CD14-positive monocyte (primary cell): ENCODE measurements around the gene LGALS1. TPM values are rescaled to one million over a fixed set of nuclear protein-coding genes. Genes with fewer than 3 reads are reported as not detected.

Source experiments
- DNase-seq, 3 donors: peaks; one replicate each; pipeline ENCODE4 v3.0.0-alpha.2; 2011 to 2022
- H2AFZ ChIP-seq: 2 replicates; pipeline ENCODE4 v1.6.0; 2012; ENCODE audit warnings: mild to moderate bottlenecking, low read depth, low read length, inconsistent platforms; ENCODE audit not compliant: insufficient read depth, poor library complexity, severe bottlenecking
- H3K27ac ChIP-seq, 2 donors: 1 replicate in 1 of 2; 2 replicates in 1 of 2; pipeline ENCODE4 v1.5.1; 2012 to 2013; ENCODE audit warnings: low read length in 2 of 2, control low read depth in 1 of 2, inconsistent platforms in 1 of 2, low read depth in 1 of 2, mild to moderate bottlenecking in 1 of 2
- H3K27me3 ChIP-seq, 2 donors: one replicate each; pipeline versions ENCODE4 v1.6.0 to v1.6.1; 2011 to 2013; ENCODE audit warnings: low read length in 2 of 2; ENCODE audit not compliant: control insufficient read depth in 2 of 2, insufficient read depth in 2 of 2
- H3K36me3 ChIP-seq, 2 donors: replicated peaks in 1 of 2; 1 replicate in 1 of 2; 2 replicates in 1 of 2; pipeline versions ENCODE4 v1.5.1 to v1.6.1; 2012 to 2013; ENCODE audit warnings: low read length in 2 of 2, control low read depth in 1 of 2, inconsistent platforms in 1 of 2, mild to moderate bottlenecking in 1 of 2; ENCODE audit not compliant: insufficient read depth in 2 of 2, control insufficient read depth in 1 of 2
- H3K4me1 ChIP-seq, 2 donors: 1 replicate in 1 of 2; 2 replicates in 1 of 2; pipeline versions ENCODE4 v1.5.1 to v1.6.1; 2012 to 2013; ENCODE audit warnings: low read length in 2 of 2, control low read depth in 1 of 2, inconsistent platforms in 1 of 2, mild to moderate bottlenecking in 1 of 2, moderate library complexity in 1 of 2; ENCODE audit not compliant: insufficient read depth in 2 of 2, control insufficient read depth in 1 of 2
- H3K4me2 ChIP-seq: replicated peaks from 2 replicates; pipeline ENCODE3; 2012; ENCODE audit warnings: low read length, moderate library complexity, mild to moderate bottlenecking; ENCODE audit not compliant: poor library complexity, severe bottlenecking; ENCODE audit errors: extremely low read depth
- H3K4me3 ChIP-seq, 3 experiments: fragments of 200-600 bp in 1 of 3; sonication (generic) in 1 of 3; replicated peaks in 1 of 3; 1 replicate in 2 of 3; 2 replicates in 1 of 3; pipeline ENCODE4 v1.5.1; 2011 to 2013; ENCODE audit warnings: low read length in 3 of 3, mild to moderate bottlenecking in 3 of 3, control low read depth in 2 of 3, low read depth in 2 of 3, inconsistent platforms in 1 of 3, moderate library complexity in 1 of 3
- H3K79me2 ChIP-seq: 2 replicates; pipeline ENCODE4 v1.6.0; 2012; ENCODE audit warnings: mild to moderate bottlenecking, control low read depth, inconsistent platforms, low read length, moderate library complexity; ENCODE audit not compliant: insufficient read depth
- H3K9ac ChIP-seq: 2 replicates; pipeline ENCODE4 v1.6.0; 2017; ENCODE audit warnings: low read length, mild to moderate bottlenecking; ENCODE audit not compliant: insufficient read depth, poor library complexity, severe bottlenecking
- H3K9me3 ChIP-seq, 2 donors: replicated peaks in 1 of 2; 1 replicate in 1 of 2; 2 replicates in 1 of 2; pipeline versions ENCODE4 v1.5.1 to v1.6.1; 2012 to 2013; ENCODE audit warnings: low read length in 2 of 2, control low read depth in 1 of 2; ENCODE audit not compliant: control insufficient read depth in 1 of 2, insufficient read depth in 1 of 2
- H4K20me1 ChIP-seq: 2 replicates; pipeline ENCODE4 v1.6.0; 2012; ENCODE audit warnings: mild to moderate bottlenecking, low read length, control low read depth, moderate library complexity; ENCODE audit not compliant: insufficient read depth
- H3K27ac Mint-ChIP-seq, 7 donors: one replicate each; pipeline ENCODE4 v1.8.0; 2020; ENCODE audit warnings: mild to moderate bottlenecking in 7 of 7, mixed read lengths in 7 of 7, moderate library complexity in 6 of 7, inconsistent platforms in 2 of 7
- H3K27me3 Mint-ChIP-seq, 3 donors: one replicate each; pipeline ENCODE4 v1.8.0; 2021 to 2022; ENCODE audit warnings: low read depth in 3 of 3, mild to moderate bottlenecking in 3 of 3, mixed read lengths in 3 of 3, moderate library complexity in 3 of 3, inconsistent platforms in 1 of 3
- H3K36me3 Mint-ChIP-seq, 2 donors: one replicate each; pipeline ENCODE4 v1.8.0; 2020; ENCODE audit warnings: mixed read lengths in 2 of 2, inconsistent platforms in 1 of 2, mild to moderate bottlenecking in 1 of 2
- H3K4me1 Mint-ChIP-seq: one replicate; pipeline ENCODE4 v1.8.0; 2020; ENCODE audit warnings: mild to moderate bottlenecking, mixed read lengths
- H3K4me3 Mint-ChIP-seq, 2 donors: one replicate each; pipeline ENCODE4 v1.8.0; 2020; ENCODE audit warnings: mild to moderate bottlenecking in 2 of 2, mixed read lengths in 2 of 2, moderate library complexity in 1 of 2
- H3K9me3 Mint-ChIP-seq, 7 donors: one replicate each; pipeline ENCODE4 v1.8.0; 2020 to 2022; ENCODE audit warnings: mixed read lengths in 7 of 7, mild to moderate bottlenecking in 6 of 7, moderate library complexity in 6 of 7, inconsistent platforms in 2 of 7
- WGBS: methylation state at CpG from one replicate; pipeline ENCODE4 v1.1.5; 2013; ENCODE audit warnings: missing lambda C conversion rate; ENCODE audit not compliant: insufficient coverage; 5-methylcytosine and 5-hydroxymethylcytosine counted together
- intact Hi-C, 2 donors: fragments of 100-400 bp; cut with micrococcal nuclease; formaldehyde crosslinking; loops; one replicate each; pipeline versions ENCODE4 v1.15.0 to v1.15.1; 2023
- polyA plus RNA-seq, 3 donors: library from polyadenylated mRNA; depleted of rRNA in 1 of 3; unstranded in 2 of 3; stranded (reverse) in 1 of 3; fragments of 300-500 nt in 2 of 3; fragments of >200 nt in 1 of 3; fragmentation: Illumina TruSeq in 2 of 3; gene quantifications; 1 replicate in 2 of 3; 2 replicates in 1 of 3; pipeline ENCODE4 v1.2.3, GENCODE V29; 2012 to 2021
- TF ChIP-seq, protein P1 (sequence below): fragments of 200-600 bp; IDR thresholded peaks from one replicate; pipeline ENCODE4 v1.8.0; 2022; ENCODE audit warnings: antibody characterized with exemption, mild to moderate bottlenecking

Gene LGALS1
- polyA plus RNA-seq, 3 donors: 1,719 to 2,320 (median 1,844) TPM

GRCh38 chr22:37681001-37681424 lies 5.6 kb downstream of the LGALS1 start:
- Histone ChIP-seq H3K27ac (peak overlapping the region in 1 of 2 donors; percentile 8), H3K4me3 (no peak overlapping the region), H4K20me1 (peaks cover 46% of the 10 kb centered on the region), H3K36me3 (peaks cover 18 to 22% of the 10 kb centered on the region in 2 donors), H2AFZ (no peak overlapping the region), H3K4me1 (peaks cover 37 to 42% of the 10 kb centered on the region in 2 donors), H3K79me2 (peaks cover 28% of the 10 kb centered on the region), H3K9me3 (no peaks in the 10 kb centered on the region), H3K9ac (no peak overlapping the region), H3K27me3 (no peaks in the 10 kb centered on the region), H3K4me2 (no peak overlapping the region)
- Mint-ChIP-seq H3K9me3 (no peaks in the 10 kb centered on the region), H3K4me1 (peaks cover 26% of the 10 kb centered on the region), H3K27ac (peak overlapping the region in 6 of 7 donors; percentile 40 to 88 (median 61)), H3K27me3 (no peaks in the 10 kb centered on the region), H3K4me3 (no peak overlapping the region), H3K36me3 (peaks cover 13 to 33% of the 10 kb centered on the region in 2 donors)
- no peak for DNase-seq
- WGBS: 50% methylated on average over 2 of the region's 2 CpGs
- TF ChIP-seq, protein P1, sequence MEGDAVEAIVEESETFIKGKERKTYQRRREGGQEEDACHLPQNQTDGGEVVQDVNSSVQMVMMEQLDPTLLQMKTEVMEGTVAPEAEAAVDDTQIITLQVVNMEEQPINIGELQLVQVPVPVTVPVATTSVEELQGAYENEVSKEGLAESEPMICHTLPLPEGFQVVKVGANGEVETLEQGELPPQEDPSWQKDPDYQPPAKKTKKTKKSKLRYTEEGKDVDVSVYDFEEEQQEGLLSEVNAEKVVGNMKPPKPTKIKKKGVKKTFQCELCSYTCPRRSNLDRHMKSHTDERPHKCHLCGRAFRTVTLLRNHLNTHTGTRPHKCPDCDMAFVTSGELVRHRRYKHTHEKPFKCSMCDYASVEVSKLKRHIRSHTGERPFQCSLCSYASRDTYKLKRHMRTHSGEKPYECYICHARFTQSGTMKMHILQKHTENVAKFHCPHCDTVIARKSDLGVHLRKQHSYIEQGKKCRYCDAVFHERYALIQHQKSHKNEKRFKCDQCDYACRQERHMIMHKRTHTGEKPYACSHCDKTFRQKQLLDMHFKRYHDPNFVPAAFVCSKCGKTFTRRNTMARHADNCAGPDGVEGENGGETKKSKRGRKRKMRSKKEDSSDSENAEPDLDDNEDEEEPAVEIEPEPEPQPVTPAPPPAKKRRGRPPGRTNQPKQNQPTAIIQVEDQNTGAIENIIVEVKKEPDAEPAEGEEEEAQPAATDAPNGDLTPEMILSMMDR: no peak
- intact Hi-C loops: loop anchor here (1.0 to 10.0 kb wide), 3 partner anchors 38 to 124 kb away; partner anchors contain the start of gene GCAT (in 1 of the 2)

- no peaks in the 10 kb centered on the region for H3K27me3 ChIP-seq
- peaks cover 40% of the 10 kb centered on the region for H4K20me1 ChIP-seq
- TF ChIP-seq, protein P1: peak; percentile 83
- Mint-ChIP-seq H3K4me3 (peak overlapping the region; percentile 34 to 67), H3K9me3 (no peaks in the 10 kb centered on the region), H3K4me1 (peaks cover 27% of the 10 kb centered on the region), H3K36me3 (peaks cover 13 to 33% of the 10 kb centered on the region in 2 donors), H3K27ac (peak overlapping the region; percentile 59 to 88 (median 68)), H3K27me3 (no peaks in the 10 kb centered on the region)
- intact Hi-C loops: loop anchor here (1.0 to 10.0 kb wide), 3 partner anchors 38 to 123 kb away; partner anchors contain the start of gene GCAT (in 1 of the 2)
- peaks cover 34 to 39% of the 10 kb centered on the region in 2 donors for H3K4me1 ChIP-seq
- no peaks in the 10 kb centered on the region for H3K9me3 ChIP-seq
- peak overlapping the region in 1 of 2 donors; percentile 53 for H3K27ac ChIP-seq
- 30% methylated on average over 5 of the region's 6 CpGs for WGBS
- no peak overlapping the region for H3K9ac ChIP-seq
- peaks cover 18 to 22% of the 10 kb centered on the region in 2 donors for H3K36me3 ChIP-seq
- no peak overlapping the region for H2AFZ ChIP-seq
- H3K4me3 ChIP-seq: no peak overlapping the region
- H3K4me2 ChIP-seq: peak overlapping the region; percentile 15
- peaks cover 27% of the 10 kb centered on the region for H3K79me2 ChIP-seq
- DNase-seq: peak; percentile 62 to 76 (median 74)
Observed at GRCh38 chr22:37681556-37682049, 6.2 kb downstream of the LGALS1 start.
